Measurements from ENCODE around the gene TMEM25. TPM values are rescaled to one million over a fixed set of nuclear protein-coding genes. Genes with fewer than 3 reads are reported as not detected.
A peak's percentile ranks its signal among the peaks of the same experiment; 100 is the strongest.

Gene TMEM25
- total RNA-seq, 1 experiment from 2014 or later: 63.1 TPM

GRCh38 chr11:118547132-118547531 is 16.1 kb downstream of the TMEM25 start:
- intact Hi-C loops (cut with micrococcal nuclease; ENCODE audit: unreplicated experiment): loop anchor here (1.0 kb wide), 1 partner anchor 16 kb away; the partner anchor contains the start of gene TMEM25
- no peaks in the 10 kb centered on the region for H3K36me3 ChIP-seq (ENCODE audit: control insufficient read depth, insufficient read depth, low read length)
- no peaks in the 10 kb centered on the region for H3K4me1 Mint-ChIP-seq (ENCODE audit: low read depth, unreplicated experiment)
- no peaks in the 10 kb centered on the region for H3K27me3 Mint-ChIP-seq (ENCODE audit: insufficient read depth, unreplicated experiment)
- peaks cover 8% of the 10 kb centered on the region for H3K4me1 ChIP-seq
- BruUV-seq (replicated peaks): no TSS peak
- no peak for DNase-seq
- H3K36me3 Mint-ChIP-seq (ENCODE audit: insufficient read depth, unreplicated experiment): peaks cover 35% of the 10 kb centered on the region
- no peaks in the 10 kb centered on the region for H3K27me3 ChIP-seq (replicated peaks; ENCODE audit: control insufficient read depth, insufficient read depth, low read length)
- no peaks in the 10 kb centered on the region for H3K9me3 ChIP-seq
- TF ChIP-seq, protein P1, sequence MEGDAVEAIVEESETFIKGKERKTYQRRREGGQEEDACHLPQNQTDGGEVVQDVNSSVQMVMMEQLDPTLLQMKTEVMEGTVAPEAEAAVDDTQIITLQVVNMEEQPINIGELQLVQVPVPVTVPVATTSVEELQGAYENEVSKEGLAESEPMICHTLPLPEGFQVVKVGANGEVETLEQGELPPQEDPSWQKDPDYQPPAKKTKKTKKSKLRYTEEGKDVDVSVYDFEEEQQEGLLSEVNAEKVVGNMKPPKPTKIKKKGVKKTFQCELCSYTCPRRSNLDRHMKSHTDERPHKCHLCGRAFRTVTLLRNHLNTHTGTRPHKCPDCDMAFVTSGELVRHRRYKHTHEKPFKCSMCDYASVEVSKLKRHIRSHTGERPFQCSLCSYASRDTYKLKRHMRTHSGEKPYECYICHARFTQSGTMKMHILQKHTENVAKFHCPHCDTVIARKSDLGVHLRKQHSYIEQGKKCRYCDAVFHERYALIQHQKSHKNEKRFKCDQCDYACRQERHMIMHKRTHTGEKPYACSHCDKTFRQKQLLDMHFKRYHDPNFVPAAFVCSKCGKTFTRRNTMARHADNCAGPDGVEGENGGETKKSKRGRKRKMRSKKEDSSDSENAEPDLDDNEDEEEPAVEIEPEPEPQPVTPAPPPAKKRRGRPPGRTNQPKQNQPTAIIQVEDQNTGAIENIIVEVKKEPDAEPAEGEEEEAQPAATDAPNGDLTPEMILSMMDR (IDR thresholded peaks at IDR 0.05; ENCODE audit: insufficient read depth in 1 of 2, low read depth in 1 of 2, low read length in 1 of 2, severe bottlenecking in 1 of 2, unreplicated experiment in 1 of 2): no peak
- ChIA-PET POLR2A (no interaction called here), CTCF (interaction anchor here (0.7 kb wide), 2 partner anchors 22 to 499 kb away, joined by 3 to 4 read pairs; no protein-coding TSS in a partner anchor)
- no peak overlapping the region for H3K27ac Mint-ChIP-seq (ENCODE audit: unreplicated experiment)
- no peak overlapping the region for H3K4me3 Mint-ChIP-seq (ENCODE audit: unreplicated experiment)
- no peaks in the 10 kb centered on the region for H3K9me3 Mint-ChIP-seq (ENCODE audit: unreplicated experiment)
- no peak overlapping the region for H3K4me3 ChIP-seq (ENCODE audit: low read depth, low read length)

DNA sequence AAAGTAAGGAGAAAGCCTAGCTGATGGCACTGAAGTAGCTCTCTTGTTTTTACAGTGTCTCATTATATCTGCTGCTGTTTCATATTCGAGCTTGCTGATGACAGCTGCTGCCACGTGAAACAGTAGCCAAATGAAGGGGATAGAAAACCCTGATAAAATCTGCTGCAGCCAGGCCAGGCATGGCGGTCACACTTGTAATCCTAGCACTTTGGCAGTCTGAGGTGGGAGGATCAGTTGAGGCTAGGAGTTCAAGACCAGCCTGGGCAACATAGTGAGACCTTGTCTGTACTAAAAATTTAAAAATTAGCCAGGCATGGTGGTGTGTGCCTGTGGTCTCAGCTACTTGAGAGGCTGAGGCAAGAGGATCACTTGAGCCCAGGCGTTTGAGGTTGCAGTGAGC is 21.3 kb downstream of the TMEM25 start:
- Histone ChIP-seq H3K4me1 (peaks cover 2% of the 10 kb centered on the region; the same call in 1 of the 2 replicates), H3K27me3 (replicated peaks; ENCODE audit: control insufficient read depth, insufficient read depth, low read length) (no peaks in the 10 kb centered on the region), H3K9me3 (no peaks in the 10 kb centered on the region), H3K4me3 (ENCODE audit: low read depth, low read length) (no peak overlapping the region), H3K36me3 (ENCODE audit: control insufficient read depth, insufficient read depth, low read length) (0 out of 2 replicates have a peak, but pooled peaks cover 2% of the 10 kb centered on the region)
- no peaks in the 10 kb centered on the region for H3K9me3 Mint-ChIP-seq (ENCODE audit: unreplicated experiment)
- TF ChIP-seq, protein P1 (IDR thresholded peaks at IDR 0.05; ENCODE audit: insufficient read depth in 1 of 2, low read depth in 1 of 2, low read length in 1 of 2, severe bottlenecking in 1 of 2, unreplicated experiment in 1 of 2): no peak
- DNase-seq: peak in 1 of 2 experiments; percentile 12
- no TSS peak for BruUV-seq (replicated peaks)
- ChIA-PET CTCF (no interaction called here), POLR2A (interaction anchor here (0.5 kb wide), 1 partner anchor 163 kb away, joined by 6 read pairs; no protein-coding TSS in a partner anchor)
- no peak overlapping the region for H3K27ac Mint-ChIP-seq (ENCODE audit: unreplicated experiment)
- H3K4me3 Mint-ChIP-seq (ENCODE audit: unreplicated experiment): no peak overlapping the region
- H3K27me3 Mint-ChIP-seq (ENCODE audit: insufficient read depth, unreplicated experiment): no peaks in the 10 kb centered on the region
- H3K4me1 Mint-ChIP-seq (ENCODE audit: low read depth, unreplicated experiment): no peaks in the 10 kb centered on the region
- peaks cover 52% of the 10 kb centered on the region for H3K36me3 Mint-ChIP-seq (ENCODE audit: insufficient read depth, unreplicated experiment)
- intact Hi-C loops (cut with micrococcal nuclease; ENCODE audit: unreplicated experiment): loop anchor here (2.0 kb wide), 1 partner anchor 18 kb away; no protein-coding TSS in a partner anchor

GRCh38 chr11:118560806-118561205 is 29.8 kb downstream of the TMEM25 start:
- no TSS peak for BruUV-seq (replicated peaks)
- Mint-ChIP-seq H3K36me3 (ENCODE audit: insufficient read depth, unreplicated experiment) (peaks cover 14% of the 10 kb centered on the region), H3K9me3 (ENCODE audit: unreplicated experiment) (no peaks in the 10 kb centered on the region), H3K27ac (ENCODE audit: unreplicated experiment) (no peak overlapping the region), H3K27me3 (ENCODE audit: insufficient read depth, unreplicated experiment) (no peaks in the 10 kb centered on the region), H3K4me3 (ENCODE audit: unreplicated experiment) (no peak overlapping the region), H3K4me1 (ENCODE audit: low read depth, unreplicated experiment) (peaks cover 9% of the 10 kb centered on the region)
- H3K4me1 ChIP-seq: no peaks in the 10 kb centered on the region
- no peaks in the 10 kb centered on the region; the same call in 1 of the 2 replicates for H3K36me3 ChIP-seq (ENCODE audit: control insufficient read depth, insufficient read depth, low read length)
- no peak overlapping the region for H3K4me3 ChIP-seq (ENCODE audit: low read depth, low read length)
- DNase-seq: no peak
- TF ChIP-seq, protein P1 (IDR thresholded peaks at IDR 0.05; ENCODE audit: insufficient read depth in 1 of 2, low read depth in 1 of 2, low read length in 1 of 2, severe bottlenecking in 1 of 2, unreplicated experiment in 1 of 2): no peak
- CTCF ChIA-PET: no interaction called here
- H3K9me3 ChIP-seq: no peaks in the 10 kb centered on the region
- intact Hi-C loops (cut with micrococcal nuclease; ENCODE audit: unreplicated experiment): loop anchor here (10.0 kb wide), 1 partner anchor 46 kb away; no protein-coding TSS in a partner anchor
- POLR2A ChIA-PET: no interaction called here
- no peaks in the 10 kb centered on the region for H3K27me3 ChIP-seq (replicated peaks; ENCODE audit: control insufficient read depth, insufficient read depth, low read length)

All from Caco-2 (cell line).